ENCODE results near the gene TIMM17B. TPM values are rescaled to one million over a fixed set of nuclear protein-coding genes. Genes with fewer than 3 reads are reported as not detected.

The TIMM17B gene
- total and polyA plus RNA-seq, 8 donors, result 29.5 to 41.0 (median 34.7) TPM

- ATAC-seq (no peak), DNase-seq (no peak)
- H3K4me1 ChIP-seq, result peaks cover 3 to 9% of the 10 kb centered on the region in 2 donors
- no peak overlapping the region for H3K27ac ChIP-seq
- H3K36me3 ChIP-seq, result peaks cover 0 to 38% of the 10 kb centered on the region in 2 donors
- no peaks in the 10 kb centered on the region for H3K9me3 ChIP-seq
- intact Hi-C loops (cut with DNase I), result no loop called here
- TF ChIP-seq CTCF (IDR thresholded peaks at IDR 0.05), result no peak
- H3K27me3 ChIP-seq, result no peaks in the 10 kb centered on the region
- no peak overlapping the region for H3K4me3 ChIP-seq
Measured at GRCh38 chrX:48924270-48924669, 26.7 kb upstream of the TIMM17B start.

- Histone ChIP-seq H3K9me3 (no peaks in the 10 kb centered on the region), H3K27ac (no peak overlapping the region), H3K4me1 (peaks cover 3 to 9% of the 10 kb centered on the region in 2 donors), H3K36me3 (peaks cover 0 to 38% of the 10 kb centered on the region in 2 donors), H3K4me3 (no peak overlapping the region), H3K27me3 (no peaks in the 10 kb centered on the region)
- intact Hi-C loops (cut with DNase I), result no loop called here
- ATAC-seq (no peak), DNase-seq (no peak)
- TF ChIP-seq CTCF (IDR thresholded peaks at IDR 0.05), result no peak
Measured at GRCh38 chrX:48923771-48924170, 26.2 kb upstream of the TIMM17B start.

- H3K4me3 ChIP-seq, result no peak overlapping the region
- H3K9me3 ChIP-seq, result no peaks in the 10 kb centered on the region
- peaks cover 0 to 33% of the 10 kb centered on the region in 2 donors for H3K36me3 ChIP-seq
- DNase-seq (no peak), ATAC-seq (no peak)
- no peak overlapping the region for H3K27ac ChIP-seq
- no peaks in the 10 kb centered on the region for H3K27me3 ChIP-seq
- peaks cover 3 to 22% of the 10 kb centered on the region in 2 donors for H3K4me1 ChIP-seq
- intact Hi-C loops (cut with DNase I), result no loop called here
- TF ChIP-seq CTCF (IDR thresholded peaks at IDR 0.05), result no peak
Measured at GRCh38 chrX:48920718-48921104, 23.1 kb upstream of the TIMM17B start.

- H3K27me3 ChIP-seq, result no peaks in the 10 kb centered on the region
- intact Hi-C loops (cut with DNase I), result no loop called here
- no peak for TF ChIP-seq CTCF (IDR thresholded peaks at IDR 0.05)
- ATAC-seq, result no peak
- H3K36me3 ChIP-seq, result peaks cover 0 to 28% of the 10 kb centered on the region in 2 donors
- DNase-seq, result no peak
- H3K27ac ChIP-seq, result peak overlapping the region; percentile 33 to 88
- peaks cover 3 to 22% of the 10 kb centered on the region in 2 donors for H3K4me1 ChIP-seq
- no peak overlapping the region for H3K4me3 ChIP-seq
- no peaks in the 10 kb centered on the region for H3K9me3 ChIP-seq
Measured at GRCh38 chrX:48919947-48920717, 22.6 kb upstream of the TIMM17B start.

GRCh38 chrX:48919360-48919841 is 21.8 kb upstream of the TIMM17B start:
- ATAC-seq (peak; percentile 14), DNase-seq (peak in 1 of 4 donors; percentile 12)
- intact Hi-C loops (cut with DNase I), result no loop called here
- no peaks in the 10 kb centered on the region for H3K27me3 ChIP-seq
- H3K4me3 ChIP-seq, result peak overlapping the region in 1 of 2 donors; percentile 53
- TF ChIP-seq CTCF (IDR thresholded peaks at IDR 0.05), result no peak
- peaks cover 3 to 22% of the 10 kb centered on the region in 2 donors for H3K4me1 ChIP-seq
- peak overlapping the region; percentile 60 to 88 for H3K27ac ChIP-seq
- peaks cover 0 to 28% of the 10 kb centered on the region in 2 donors for H3K36me3 ChIP-seq
- no peaks in the 10 kb centered on the region for H3K9me3 ChIP-seq

Data from left lung (tissue), 10 donors.